ENCODE data around the gene CAPZB.

CAPZB gene

GRCh38 chr1:19496527-19496874 lies 11.2 kb upstream of the CAPZB start:
- Histone ChIP-seq H3K36me3 (ENCODE audit: insufficient read depth, low read length) (no peaks in the 10 kb centered on the region), H3K4me1 (ENCODE audit: insufficient read depth, low read length) (no peaks in the 10 kb centered on the region), H3K27ac (ENCODE audit: low read depth, low read length) (no peak overlapping the region), H3K9me3 (ENCODE audit: insufficient read depth, low read depth, low read length) (peaks cover 2% of the 10 kb centered on the region; the same call in 1 of the 2 replicates), H3K27me3 (ENCODE audit: insufficient read depth, low read length) (no peaks in the 10 kb centered on the region), H3K4me3 (ENCODE audit: low read length) (no peak overlapping the region), H3K9ac (ENCODE audit: low read depth, low read length) (no peak overlapping the region)
- 100% methylated on average over 1 of the region's 1 CpG for WGBS

DNA sequence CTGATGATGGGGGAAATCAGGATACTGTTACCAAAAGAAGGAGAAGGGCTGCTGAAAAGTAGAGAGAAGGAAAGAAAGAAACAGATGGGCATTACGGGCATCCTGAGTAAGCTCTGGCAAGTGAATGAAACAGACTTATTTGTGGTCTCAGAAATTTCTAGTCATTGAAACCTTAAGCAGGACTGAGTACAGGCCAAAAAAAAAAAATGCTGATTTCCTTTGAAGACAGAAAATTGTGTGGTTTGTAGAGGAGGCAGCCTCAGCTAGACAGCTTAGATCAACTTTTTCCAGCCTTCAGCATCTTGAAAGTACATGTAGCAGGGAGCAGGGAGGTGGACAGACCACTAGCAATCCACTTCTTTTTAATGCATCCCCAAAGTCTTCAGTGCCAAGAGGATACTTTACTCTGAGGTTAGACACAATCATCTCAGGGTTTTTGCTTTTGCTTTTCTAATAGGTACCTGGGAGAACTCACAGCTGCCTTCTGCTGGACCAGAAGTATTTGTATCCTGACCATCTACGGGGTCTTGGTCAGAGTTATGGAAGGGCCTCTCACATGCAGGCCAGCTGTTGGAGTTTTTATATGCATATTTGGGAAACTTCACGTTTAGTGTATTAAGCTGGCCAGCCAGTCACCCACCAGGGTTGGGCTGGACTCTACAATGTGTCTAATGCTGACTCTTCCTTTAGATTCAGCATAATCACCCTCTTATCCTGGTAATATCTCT lies 10.6 kb upstream of the CAPZB start:
- Histone ChIP-seq H3K9me3 (ENCODE audit: insufficient read depth, low read depth, low read length) (peaks cover 2% of the 10 kb centered on the region; the same call in 1 of the 2 replicates), H3K27ac (ENCODE audit: low read depth, low read length) (no peak overlapping the region), H3K9ac (ENCODE audit: low read depth, low read length) (no peak overlapping the region)

DNA sequence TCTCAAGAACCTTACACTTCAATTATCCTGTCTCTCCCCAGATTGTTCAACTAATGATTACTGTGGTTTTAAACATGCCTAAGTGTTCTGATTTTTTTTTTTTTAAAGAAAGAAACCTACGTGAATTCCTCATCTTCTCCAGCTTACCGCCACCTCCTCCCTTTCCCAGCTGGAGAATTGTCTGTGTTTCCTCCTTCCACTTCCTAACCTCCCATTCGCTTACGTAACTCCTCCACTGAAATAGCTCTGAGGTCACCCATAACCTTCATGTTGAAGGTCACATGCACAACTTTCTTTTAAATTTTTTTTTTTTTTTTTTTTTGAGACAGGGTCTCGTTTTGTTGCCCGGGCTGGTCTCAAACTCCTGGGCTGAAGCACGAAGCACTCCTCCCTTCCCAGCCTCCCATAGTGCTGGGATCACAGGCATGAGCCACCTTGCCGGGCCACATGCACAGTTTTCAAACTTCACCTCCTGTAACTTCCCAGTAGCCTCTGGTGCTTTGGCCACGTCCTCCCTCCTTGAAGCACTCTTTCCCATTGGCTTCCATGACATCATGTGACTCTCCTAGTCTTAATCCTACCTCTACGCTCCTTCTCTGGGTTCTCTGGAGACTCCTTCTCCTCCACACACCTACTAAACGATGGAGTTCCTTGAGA lies 9.8 kb upstream of the CAPZB start:
- no peak overlapping the region for H3K4me3 ChIP-seq (ENCODE audit: low read length)
- whole genome bisulfite sequencing: 91% methylated on average over 11 of the region's 11 CpGs

More for the DNA sequence above, 10.6 kb upstream of the CAPZB start:
- 57% methylated on average over 3 of the region's 3 CpGs for WGBS
- Histone ChIP-seq H3K4me1 (ENCODE audit: insufficient read depth, low read length) (no peaks in the 10 kb centered on the region), H3K27me3 (ENCODE audit: insufficient read depth, low read length) (no peaks in the 10 kb centered on the region), H3K36me3 (ENCODE audit: insufficient read depth, low read length) (no peaks in the 10 kb centered on the region), H3K4me3 (ENCODE audit: low read length) (no peak overlapping the region)

GRCh38 chr1:19493547-19493946 lies 8.2 kb upstream of the CAPZB start:
- WGBS: 73% methylated on average over 2 of the region's 2 CpGs
- Histone ChIP-seq H3K4me1 (ENCODE audit: insufficient read depth, low read length) (no peaks in the 10 kb centered on the region), H3K36me3 (ENCODE audit: insufficient read depth, low read length) (no peaks in the 10 kb centered on the region)

More for the DNA sequence above, 9.8 kb upstream of the CAPZB start:
- no peaks in the 10 kb centered on the region for H3K4me1 ChIP-seq (ENCODE audit: insufficient read depth, low read length)
- H3K9me3 ChIP-seq (ENCODE audit: insufficient read depth, low read depth, low read length): peaks cover 2% of the 10 kb centered on the region; the same call in 1 of the 2 replicates
- no peaks in the 10 kb centered on the region for H3K36me3 ChIP-seq (ENCODE audit: insufficient read depth, low read length)
- no peak overlapping the region for H3K9ac ChIP-seq (ENCODE audit: low read depth, low read length)
- H3K27ac ChIP-seq (ENCODE audit: low read depth, low read length): no peak overlapping the region
- no peaks in the 10 kb centered on the region for H3K27me3 ChIP-seq (ENCODE audit: insufficient read depth, low read length)

GRCh38 chr1:19489996-19490395 lies 4.7 kb upstream of the CAPZB start:
- Histone ChIP-seq H3K4me1 (ENCODE audit: insufficient read depth, low read length) (no peaks in the 10 kb centered on the region), H3K9me3 (ENCODE audit: insufficient read depth, low read depth, low read length) (no peaks in the 10 kb centered on the region), H3K4me3 (ENCODE audit: low read length) (no peak overlapping the region), H3K9ac (ENCODE audit: low read depth, low read length) (no peak overlapping the region), H3K27me3 (ENCODE audit: insufficient read depth, low read length) (no peaks in the 10 kb centered on the region), H3K36me3 (ENCODE audit: insufficient read depth, low read length) (no peaks in the 10 kb centered on the region), H3K27ac (ENCODE audit: low read depth, low read length) (no peak overlapping the region)
- WGBS: 93% methylated on average over 2 of the region's 2 CpGs

More at GRCh38 chr1:19493547-19493946, 8.2 kb upstream of the CAPZB start:
- Histone ChIP-seq H3K27me3 (ENCODE audit: insufficient read depth, low read length) (no peaks in the 10 kb centered on the region), H3K4me3 (ENCODE audit: low read length) (no peak overlapping the region), H3K9ac (ENCODE audit: low read depth, low read length) (no peak overlapping the region), H3K27ac (ENCODE audit: low read depth, low read length) (no peak overlapping the region), H3K9me3 (ENCODE audit: insufficient read depth, low read depth, low read length) (no peaks in the 10 kb centered on the region)

DNA sequence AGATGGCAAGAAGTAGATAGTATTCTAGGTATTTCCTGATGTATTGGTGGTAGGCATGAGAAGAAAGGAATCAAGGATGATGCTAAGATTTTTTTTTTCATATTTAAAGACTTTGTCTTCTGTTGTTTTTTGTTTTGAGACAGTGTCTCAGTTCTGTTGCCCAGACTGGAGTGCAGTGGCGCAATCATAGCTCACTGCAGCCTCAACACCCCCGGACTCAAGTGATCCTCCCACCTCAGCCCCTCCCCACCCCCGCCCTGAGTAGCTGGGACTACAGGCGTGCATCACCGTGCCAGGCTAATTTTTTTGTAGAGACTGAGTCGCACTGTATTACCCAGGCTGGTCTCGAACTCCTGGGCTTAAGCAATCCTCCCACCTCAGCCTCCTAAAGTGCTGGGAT lies 2.8 kb upstream of the CAPZB start:
- H3K4me3 ChIP-seq (ENCODE audit: low read length): no peak overlapping the region
- H3K27ac ChIP-seq (ENCODE audit: low read depth, low read length): no peak overlapping the region
- H3K36me3 ChIP-seq (ENCODE audit: insufficient read depth, low read length): peaks cover 8% of the 10 kb centered on the region
- peaks cover 10% of the 10 kb centered on the region; the same call in 1 of the 2 replicates for H3K4me1 ChIP-seq (ENCODE audit: insufficient read depth, low read length)
- no peak overlapping the region for H3K9ac ChIP-seq (ENCODE audit: low read depth, low read length)
- H3K27me3 ChIP-seq (ENCODE audit: insufficient read depth, low read length): no peaks in the 10 kb centered on the region
- no peaks in the 10 kb centered on the region for H3K9me3 ChIP-seq (ENCODE audit: insufficient read depth, low read depth, low read length)
- WGBS: 93% methylated on average over 7 of the region's 7 CpGs

DNA sequence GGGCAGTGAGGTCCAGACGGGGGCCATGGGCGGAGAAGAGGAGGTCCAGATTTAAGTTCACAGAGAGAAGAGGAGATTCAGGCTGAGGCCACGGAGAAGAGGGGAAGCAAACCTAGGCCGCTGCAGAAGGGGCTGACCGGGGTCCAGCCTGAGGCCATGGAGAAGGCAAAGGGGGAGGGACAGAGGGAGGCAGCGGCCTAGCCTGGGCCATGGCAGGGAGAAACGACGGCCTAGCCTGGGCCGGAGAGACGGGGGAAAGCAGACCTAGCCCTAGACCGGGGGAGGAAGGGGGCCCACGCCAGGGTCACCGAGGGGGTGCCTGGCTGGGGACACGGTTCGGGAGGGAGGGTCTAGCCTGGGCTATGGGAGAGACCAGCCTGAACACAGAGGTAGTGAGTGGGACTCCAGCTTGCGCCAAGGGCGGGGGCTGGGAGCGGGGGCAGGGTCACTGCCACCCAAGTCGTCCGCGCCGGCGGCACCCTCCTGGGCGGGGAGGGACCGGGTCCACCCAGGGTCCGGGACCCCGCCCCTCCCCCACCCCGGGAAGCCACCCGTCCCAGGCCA lies 459 bp downstream of the CAPZB start:
- Histone ChIP-seq H3K27me3 (ENCODE audit: insufficient read depth, low read length) (no peaks in the 10 kb centered on the region), H3K9me3 (ENCODE audit: insufficient read depth, low read depth, low read length) (no peaks in the 10 kb centered on the region), H3K36me3 (ENCODE audit: insufficient read depth, low read length) (peaks cover 24% of the 10 kb centered on the region), H3K4me3 (ENCODE audit: low read length) (peak overlapping the region; percentile 93), H3K9ac (ENCODE audit: low read depth, low read length) (peak overlapping the region; percentile 93), H3K27ac (ENCODE audit: low read depth, low read length) (peak overlapping the region; percentile 92), H3K4me1 (ENCODE audit: insufficient read depth, low read length) (peaks cover 40% of the 10 kb centered on the region)
- WGBS: under 1% methylated on average over 28 of the region's 29 CpGs

DNA sequence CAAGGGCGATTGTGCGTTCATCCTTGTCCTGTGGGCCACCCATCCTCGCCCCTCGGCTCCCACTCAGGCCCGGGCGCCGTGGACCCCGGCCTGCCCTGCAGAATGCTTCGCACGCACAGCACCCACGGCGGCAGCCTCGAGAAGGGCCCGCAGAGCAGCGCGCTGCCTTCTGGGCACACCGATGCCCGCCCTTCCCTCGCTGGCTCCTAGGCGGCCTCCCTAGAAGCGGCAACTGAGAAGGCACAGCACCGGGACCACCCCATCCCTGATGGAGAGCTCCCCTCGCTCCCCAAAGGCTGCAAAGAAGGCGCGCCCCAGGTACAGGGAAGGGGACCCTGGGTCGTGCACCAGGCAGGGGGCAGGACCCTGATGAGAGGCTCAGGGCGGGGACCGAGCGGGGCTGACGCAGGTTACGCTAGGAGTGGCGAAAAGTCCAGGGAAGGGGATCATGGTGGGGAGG lies 971 bp downstream of the CAPZB start:
- H3K4me1 ChIP-seq (ENCODE audit: insufficient read depth, low read length): peaks cover 45% of the 10 kb centered on the region
- H3K9ac ChIP-seq (ENCODE audit: low read depth, low read length): peak overlapping the region; percentile 93
- H3K9me3 ChIP-seq (ENCODE audit: insufficient read depth, low read depth, low read length): no peaks in the 10 kb centered on the region
- peak overlapping the region; percentile 92 for H3K27ac ChIP-seq (ENCODE audit: low read depth, low read length)
- 5% methylated on average over 32 of the region's 32 CpGs for WGBS
- peaks cover 24% of the 10 kb centered on the region for H3K36me3 ChIP-seq (ENCODE audit: insufficient read depth, low read length)
- peak overlapping the region; percentile 93 for H3K4me3 ChIP-seq (ENCODE audit: low read length)
- no peaks in the 10 kb centered on the region for H3K27me3 ChIP-seq (ENCODE audit: insufficient read depth, low read length)

DNA sequence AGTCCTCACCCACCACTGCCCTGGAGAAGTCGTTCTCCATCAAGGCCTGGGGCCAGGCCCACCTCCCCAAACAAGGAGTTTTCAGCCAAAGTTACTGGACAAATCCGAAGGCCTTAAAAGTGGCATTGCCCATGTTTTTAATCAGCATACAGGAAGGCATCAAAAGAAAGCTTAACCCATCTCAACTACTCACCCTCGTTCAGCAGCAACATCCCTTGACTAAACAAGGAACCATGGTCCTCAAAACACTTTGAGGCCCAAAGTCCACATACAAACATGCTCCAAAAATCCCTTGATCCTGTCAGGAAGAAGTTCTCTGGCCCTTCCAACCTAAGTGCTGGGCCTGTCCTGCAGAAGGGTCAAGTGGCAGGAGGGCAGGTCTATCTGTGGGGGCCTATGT lies 1.6 kb downstream of the CAPZB start:
- peak overlapping the region; percentile 93 for H3K4me3 ChIP-seq (ENCODE audit: low read length)
- H3K27me3 ChIP-seq (ENCODE audit: insufficient read depth, low read length): no peaks in the 10 kb centered on the region
- 71% methylated on average over 3 of the region's 3 CpGs for WGBS

DNA sequence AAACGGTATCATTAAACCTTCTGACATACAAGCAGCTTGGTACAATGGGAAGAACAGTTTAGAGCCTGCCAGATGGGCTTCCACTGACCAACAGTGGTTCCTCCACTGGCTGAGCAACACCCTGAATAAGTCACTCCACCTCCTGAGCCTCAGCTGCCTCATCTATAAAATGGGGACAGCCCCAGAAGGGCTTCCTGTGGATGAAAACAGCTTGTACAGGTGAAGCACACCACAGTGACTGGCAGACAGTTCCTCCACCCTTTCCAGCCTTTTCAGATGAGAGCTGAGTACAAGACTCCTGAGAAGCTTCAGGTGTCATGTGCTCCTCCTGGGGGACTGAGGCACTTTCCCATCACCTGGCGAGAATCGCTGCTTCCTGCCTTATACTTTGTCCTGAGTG lies 2.1 kb downstream of the CAPZB start:
- Histone ChIP-seq H3K4me1 (ENCODE audit: insufficient read depth, low read length) (peaks cover 49% of the 10 kb centered on the region), H3K4me3 (ENCODE audit: low read length) (peak overlapping the region; percentile 93), H3K27ac (ENCODE audit: low read depth, low read length) (no peak overlapping the region), H3K9me3 (ENCODE audit: insufficient read depth, low read depth, low read length) (no peaks in the 10 kb centered on the region), H3K36me3 (ENCODE audit: insufficient read depth, low read length) (peaks cover 27% of the 10 kb centered on the region), H3K27me3 (ENCODE audit: insufficient read depth, low read length) (no peaks in the 10 kb centered on the region), H3K9ac (ENCODE audit: low read depth, low read length) (no peak overlapping the region)
- WGBS: 85% methylated on average over 3 of the region's 3 CpGs

More for the DNA sequence above, 1.6 kb downstream of the CAPZB start:
- H3K9ac ChIP-seq (ENCODE audit: low read depth, low read length): no peak overlapping the region
- H3K27ac ChIP-seq (ENCODE audit: low read depth, low read length): no peak overlapping the region
- peaks cover 49% of the 10 kb centered on the region for H3K4me1 ChIP-seq (ENCODE audit: insufficient read depth, low read length)
- no peaks in the 10 kb centered on the region for H3K9me3 ChIP-seq (ENCODE audit: insufficient read depth, low read depth, low read length)
- H3K36me3 ChIP-seq (ENCODE audit: insufficient read depth, low read length): peaks cover 27% of the 10 kb centered on the region

- WGBS: 13% methylated on average over 3 of the region's 4 CpGs
- H3K27me3 ChIP-seq (ENCODE audit: insufficient read depth, low read length): no peaks in the 10 kb centered on the region
- H3K4me3 ChIP-seq (ENCODE audit: low read length): peak overlapping the region; percentile 93
- H3K9me3 ChIP-seq (ENCODE audit: insufficient read depth, low read depth, low read length): no peaks in the 10 kb centered on the region
- H3K27ac ChIP-seq (ENCODE audit: low read depth, low read length): peak overlapping the region; percentile 75; the same call in 1 of the 2 replicates
- peaks cover 32% of the 10 kb centered on the region for H3K36me3 ChIP-seq (ENCODE audit: insufficient read depth, low read length)
- peak overlapping the region; percentile 42; the same call in 1 of the 2 replicates for H3K9ac ChIP-seq (ENCODE audit: low read depth, low read length)
- H3K4me1 ChIP-seq (ENCODE audit: insufficient read depth, low read length): peaks cover 53% of the 10 kb centered on the region
Observed at GRCh38 chr1:19481826-19482398, 3.4 kb downstream of the CAPZB start.
